MM.1S (cell line): ENCODE results near the gene HCAR3.

Experiments
- CTCF ChIP-seq: fragments of 300-600 bp; sonication (generic); IDR thresholded peaks from 2 replicates; pipeline ENCODE4 v1.5.1; 2016; ENCODE audit warnings: antibody characterized with exemption, low read length, mixed read lengths
- EZH2 ChIP-seq: fragments of 300-600 bp; sonication (generic); optimal IDR thresholded peaks from 2 replicates; pipeline ENCODE3; 2017; ENCODE audit warnings: low read depth, mild to moderate bottlenecking, antibody characterized with exemption, low read length, mixed read lengths
- EZH2phosphoT487 ChIP-seq: fragments of 300-600 bp; sonication (generic); IDR thresholded peaks from 2 replicates; pipeline ENCODE4 v1.6.1; 2018; ENCODE audit warnings: antibody characterized with exemption, low read length

GRCh38 chr12:122688291-122688690, 28.3 kb downstream of the HCAR3 start:
- TF ChIP-seq CTCF (no peak), EZH2 (no peak), EZH2phosphoT487 (no peak)
